Measurements from ENCODE around the gene KCNH1. TPM values are rescaled to one million over a fixed set of nuclear protein-coding genes. Genes with fewer than 3 reads are reported as not detected.

Gene KCNH1
- total and polyA plus RNA-seq, 2 donors: 0.62 to 0.85 TPM

DNA sequence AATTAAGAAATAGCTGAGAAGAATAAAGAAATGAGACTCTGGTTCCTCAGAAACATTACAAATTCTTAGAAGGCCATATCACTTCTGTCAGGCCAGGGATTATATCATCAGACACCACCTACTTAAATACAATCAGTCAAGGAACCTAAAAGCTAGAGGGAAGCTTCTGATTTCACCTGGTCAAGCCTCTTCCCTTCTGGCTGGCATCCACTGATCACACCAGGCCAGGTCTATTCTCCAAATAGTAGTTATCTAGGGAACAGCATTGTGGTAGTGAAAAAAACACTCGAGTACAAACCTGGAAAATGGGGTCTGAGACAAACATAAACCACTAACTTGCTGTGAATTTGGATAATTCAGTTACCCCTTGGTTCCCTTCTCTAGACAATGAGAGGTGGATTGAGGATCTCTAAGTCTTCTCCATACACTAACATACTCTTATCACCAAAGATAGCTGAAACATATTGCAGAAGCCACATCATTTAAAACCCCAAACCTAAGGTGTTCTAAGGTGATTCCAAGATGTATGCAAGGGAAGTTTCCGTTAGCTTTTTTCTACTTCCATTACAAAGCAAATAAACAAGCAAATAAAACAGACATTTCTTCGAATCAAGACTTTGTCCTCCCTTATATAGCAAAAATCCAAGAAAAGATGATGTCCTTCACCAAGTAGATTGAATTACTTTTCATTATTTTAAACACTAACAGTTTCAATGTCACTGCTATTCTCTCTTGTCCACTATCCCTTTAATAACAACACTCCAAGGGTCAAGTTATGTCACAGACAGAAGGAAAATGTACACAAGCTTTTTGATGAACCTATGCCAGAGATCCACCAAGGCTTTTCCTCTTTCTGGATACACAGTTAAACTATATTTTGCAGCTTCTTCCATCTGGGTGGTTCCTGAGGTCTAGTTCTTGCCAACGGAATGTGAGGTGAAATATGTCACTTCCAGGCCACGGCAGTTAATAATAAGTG, 212.9 kb downstream of the KCNH1 start:
- H3K4me3 ChIP-seq (ENCODE audit: low read length in 2 of 2): no peak overlapping the region
- no peaks in the 10 kb centered on the region for H3K4me1 ChIP-seq (ENCODE audit: control insufficient read depth in 2 of 2, insufficient read depth in 2 of 2, low read length in 2 of 2)
- WGBS: 86% methylated on average over 5 of the region's 5 CpGs
- H3K36me3 ChIP-seq (ENCODE audit: control insufficient read depth in 2 of 2, insufficient read depth in 2 of 2, low read length in 1 of 2): no peaks in the 10 kb centered on the region
- H3K27me3 ChIP-seq (ENCODE audit: control insufficient read depth in 2 of 2, insufficient read depth in 1 of 2, low read length in 1 of 2): no peaks in the 10 kb centered on the region
- H3K27ac ChIP-seq (ENCODE audit: low read depth in 1 of 2, low read length in 1 of 2): no peak overlapping the region
- no peak for DNase-seq (ENCODE audit: low read depth in 6 of 9, low spot score in 9 of 9)
- H3K9me3 ChIP-seq (ENCODE audit: control insufficient read depth in 2 of 2, insufficient read depth in 1 of 2, low read length in 1 of 2): peaks cover 0 to 5% of the 10 kb centered on the region in 2 donors

DNA sequence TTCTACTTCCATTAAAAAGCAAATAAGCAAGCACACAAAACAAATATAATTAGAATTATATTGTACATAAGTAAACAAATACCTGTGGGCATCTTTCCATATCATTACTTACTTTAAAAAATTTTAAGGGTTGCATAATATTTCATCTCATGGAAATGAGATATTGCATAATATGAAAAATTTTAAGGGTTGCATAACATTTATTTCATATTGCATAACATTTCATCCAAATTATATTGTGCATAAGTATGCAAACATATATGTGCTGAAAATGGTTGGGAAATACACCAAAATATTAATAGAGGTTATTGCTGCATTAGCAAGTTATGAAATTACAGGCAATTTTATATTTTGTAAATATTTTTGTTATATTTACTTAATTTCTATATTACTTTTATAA, 213.7 kb downstream of the KCNH1 start:
- Histone ChIP-seq H3K27ac (ENCODE audit: low read depth in 1 of 2, low read length in 1 of 2) (no peak overlapping the region), H3K4me3 (ENCODE audit: low read length in 2 of 2) (no peak overlapping the region), H3K36me3 (ENCODE audit: control insufficient read depth in 2 of 2, insufficient read depth in 2 of 2, low read length in 1 of 2) (no peaks in the 10 kb centered on the region), H3K27me3 (ENCODE audit: control insufficient read depth in 2 of 2, insufficient read depth in 1 of 2, low read length in 1 of 2) (no peaks in the 10 kb centered on the region), H3K4me1 (ENCODE audit: control insufficient read depth in 2 of 2, insufficient read depth in 2 of 2, low read length in 2 of 2) (no peaks in the 10 kb centered on the region), H3K9me3 (ENCODE audit: control insufficient read depth in 2 of 2, insufficient read depth in 1 of 2, low read length in 1 of 2) (peaks cover 0 to under 1% of the 10 kb centered on the region in 2 donors)
- no peak for DNase-seq (ENCODE audit: low read depth in 6 of 9, low spot score in 9 of 9)

DNA sequence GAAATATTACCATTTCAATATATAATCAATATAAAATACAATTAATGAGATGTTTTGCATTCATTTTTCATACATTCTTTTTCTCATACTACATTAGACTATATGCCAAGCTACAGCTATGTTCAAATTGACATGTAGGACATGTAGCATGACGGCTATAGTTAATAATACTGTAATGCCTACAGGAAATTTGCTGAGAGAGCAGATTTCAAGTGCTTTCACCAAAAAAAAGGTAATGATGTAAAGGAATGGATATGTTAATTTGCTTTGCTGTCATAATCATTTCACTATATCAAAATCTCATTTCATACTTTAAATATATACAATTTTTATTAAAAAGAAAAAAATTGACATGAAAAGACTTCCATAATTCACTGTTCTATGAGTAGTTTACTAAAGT, 215.1 kb downstream of the KCNH1 start:
- H3K36me3 ChIP-seq (ENCODE audit: control insufficient read depth in 2 of 2, insufficient read depth in 2 of 2, low read length in 1 of 2): no peaks in the 10 kb centered on the region
- no peaks in the 10 kb centered on the region for H3K27me3 ChIP-seq (ENCODE audit: control insufficient read depth in 2 of 2, insufficient read depth in 1 of 2, low read length in 1 of 2)
- no peaks in the 10 kb centered on the region for H3K4me1 ChIP-seq (ENCODE audit: control insufficient read depth in 2 of 2, insufficient read depth in 2 of 2, low read length in 2 of 2)
- no peaks in the 10 kb centered on the region for H3K9me3 ChIP-seq (ENCODE audit: control insufficient read depth in 2 of 2, insufficient read depth in 1 of 2, low read length in 1 of 2)
- DNase-seq (ENCODE audit: low read depth in 6 of 9, low spot score in 9 of 9): no peak
- no peak overlapping the region for H3K4me3 ChIP-seq (ENCODE audit: low read length in 2 of 2)
- H3K27ac ChIP-seq (ENCODE audit: low read depth in 1 of 2, low read length in 1 of 2): no peak overlapping the region
- WGBS: 96% methylated on average over 1 of the region's 1 CpG

GRCh38 chr1:210917560-210918169, 216.3 kb downstream of the KCNH1 start:
- DNase-seq (ENCODE audit: low read depth in 6 of 9, low spot score in 9 of 9): no peak
- H3K27ac ChIP-seq (ENCODE audit: low read depth in 1 of 2, low read length in 1 of 2): no peak overlapping the region
- no peaks in the 10 kb centered on the region for H3K27me3 ChIP-seq (ENCODE audit: control insufficient read depth in 2 of 2, insufficient read depth in 1 of 2, low read length in 1 of 2)
- 84% methylated on average over 4 of the region's 4 CpGs for WGBS
- H3K4me3 ChIP-seq (ENCODE audit: low read length in 2 of 2): no peak overlapping the region
- no peaks in the 10 kb centered on the region for H3K36me3 ChIP-seq (ENCODE audit: control insufficient read depth in 2 of 2, insufficient read depth in 2 of 2, low read length in 1 of 2)
- no peaks in the 10 kb centered on the region for H3K4me1 ChIP-seq (ENCODE audit: control insufficient read depth in 2 of 2, insufficient read depth in 2 of 2, low read length in 2 of 2)
- H3K9me3 ChIP-seq (ENCODE audit: control insufficient read depth in 2 of 2, insufficient read depth in 1 of 2, low read length in 1 of 2): no peaks in the 10 kb centered on the region

GRCh38 chr1:210916548-210916947, 217.4 kb downstream of the KCNH1 start:
- DNase-seq (ENCODE audit: low read depth in 6 of 9, low spot score in 9 of 9): no peak
- Histone ChIP-seq H3K4me1 (ENCODE audit: control insufficient read depth in 2 of 2, insufficient read depth in 2 of 2, low read length in 2 of 2) (no peaks in the 10 kb centered on the region), H3K27ac (ENCODE audit: low read depth in 1 of 2, low read length in 1 of 2) (no peak overlapping the region), H3K36me3 (ENCODE audit: control insufficient read depth in 2 of 2, insufficient read depth in 2 of 2, low read length in 1 of 2) (no peaks in the 10 kb centered on the region), H3K27me3 (ENCODE audit: control insufficient read depth in 2 of 2, insufficient read depth in 1 of 2, low read length in 1 of 2) (no peaks in the 10 kb centered on the region), H3K9me3 (ENCODE audit: control insufficient read depth in 2 of 2, insufficient read depth in 1 of 2, low read length in 1 of 2) (no peaks in the 10 kb centered on the region), H3K4me3 (ENCODE audit: low read length in 2 of 2) (no peak overlapping the region)
- WGBS: 82% methylated on average over 4 of the region's 4 CpGs

- Histone ChIP-seq H3K27me3 (ENCODE audit: control insufficient read depth in 2 of 2, insufficient read depth in 1 of 2, low read length in 1 of 2) (no peaks in the 10 kb centered on the region), H3K4me3 (ENCODE audit: low read length in 2 of 2) (no peak overlapping the region), H3K4me1 (ENCODE audit: control insufficient read depth in 2 of 2, insufficient read depth in 2 of 2, low read length in 2 of 2) (no peaks in the 10 kb centered on the region), H3K36me3 (ENCODE audit: control insufficient read depth in 2 of 2, insufficient read depth in 2 of 2, low read length in 1 of 2) (no peaks in the 10 kb centered on the region), H3K27ac (ENCODE audit: low read depth in 1 of 2, low read length in 1 of 2) (no peak overlapping the region), H3K9me3 (ENCODE audit: control insufficient read depth in 2 of 2, insufficient read depth in 1 of 2, low read length in 1 of 2) (no peaks in the 10 kb centered on the region)
- DNase-seq (ENCODE audit: low read depth in 6 of 9, low spot score in 9 of 9): no peak
- 72% methylated on average over 6 of the region's 6 CpGs for WGBS
Observed at GRCh38 chr1:210915890-210916507, 217.9 kb downstream of the KCNH1 start.

GRCh38 chr1:210912752-210913151, 221.2 kb downstream of the KCNH1 start:
- no peaks in the 10 kb centered on the region for H3K27me3 ChIP-seq (ENCODE audit: control insufficient read depth in 2 of 2, insufficient read depth in 1 of 2, low read length in 1 of 2)
- DNase-seq (ENCODE audit: low read depth in 6 of 9, low spot score in 9 of 9): no peak

GRCh38 chr1:210910020-210910575, 223.8 kb downstream of the KCNH1 start:
- Histone ChIP-seq H3K4me3 (ENCODE audit: low read length in 2 of 2) (no peak overlapping the region), H3K27me3 (ENCODE audit: control insufficient read depth in 2 of 2, insufficient read depth in 1 of 2, low read length in 1 of 2) (no peaks in the 10 kb centered on the region), H3K4me1 (ENCODE audit: control insufficient read depth in 2 of 2, insufficient read depth in 2 of 2, low read length in 2 of 2) (no peaks in the 10 kb centered on the region), H3K9me3 (ENCODE audit: control insufficient read depth in 2 of 2, insufficient read depth in 1 of 2, low read length in 1 of 2) (no peaks in the 10 kb centered on the region), H3K27ac (ENCODE audit: low read depth in 1 of 2, low read length in 1 of 2) (no peak overlapping the region), H3K36me3 (ENCODE audit: control insufficient read depth in 2 of 2, insufficient read depth in 2 of 2, low read length in 1 of 2) (no peaks in the 10 kb centered on the region)
- 84% methylated on average over 2 of the region's 2 CpGs for WGBS
- no peak for DNase-seq (ENCODE audit: low read depth in 6 of 9, low spot score in 9 of 9)

More at GRCh38 chr1:210912752-210913151, 221.2 kb downstream of the KCNH1 start:
- H3K9me3 ChIP-seq (ENCODE audit: control insufficient read depth in 2 of 2, insufficient read depth in 1 of 2, low read length in 1 of 2): no peaks in the 10 kb centered on the region
- H3K4me1 ChIP-seq (ENCODE audit: control insufficient read depth in 2 of 2, insufficient read depth in 2 of 2, low read length in 2 of 2): no peaks in the 10 kb centered on the region
- no peaks in the 10 kb centered on the region for H3K36me3 ChIP-seq (ENCODE audit: control insufficient read depth in 2 of 2, insufficient read depth in 2 of 2, low read length in 1 of 2)
- H3K27ac ChIP-seq (ENCODE audit: low read depth in 1 of 2, low read length in 1 of 2): no peak overlapping the region
- no peak overlapping the region for H3K4me3 ChIP-seq (ENCODE audit: low read length in 2 of 2)
- WGBS: 95% methylated on average over 2 of the region's 2 CpGs

- no peaks in the 10 kb centered on the region for H3K4me1 ChIP-seq (ENCODE audit: control insufficient read depth in 2 of 2, insufficient read depth in 2 of 2, low read length in 2 of 2)
- no peak overlapping the region for H3K27ac ChIP-seq (ENCODE audit: low read depth in 1 of 2, low read length in 1 of 2)
- no peak overlapping the region for H3K4me3 ChIP-seq (ENCODE audit: low read length in 2 of 2)
- DNase-seq (ENCODE audit: low read depth in 6 of 9, low spot score in 9 of 9): no peak
- H3K9me3 ChIP-seq (ENCODE audit: control insufficient read depth in 2 of 2, insufficient read depth in 1 of 2, low read length in 1 of 2): no peaks in the 10 kb centered on the region
- H3K27me3 ChIP-seq (ENCODE audit: control insufficient read depth in 2 of 2, insufficient read depth in 1 of 2, low read length in 1 of 2): no peaks in the 10 kb centered on the region
- WGBS: 79% methylated on average over 3 of the region's 3 CpGs
- H3K36me3 ChIP-seq (ENCODE audit: control insufficient read depth in 2 of 2, insufficient read depth in 2 of 2, low read length in 1 of 2): no peaks in the 10 kb centered on the region
Observed at GRCh38 chr1:210908791-210909190, 225.2 kb downstream of the KCNH1 start.
